NB4 (cell line): Measurements from ENCODE around the gene IQCK.

Experiments used
- DNase-seq: peaks from one replicate; pipeline ENCODE4 v3.0.0; 2010; ENCODE audit warnings: low read depth
- H3K4me3 ChIP-seq: one replicate; pipeline ENCODE4 v1.5.1; 2011; ENCODE audit warnings: mild to moderate bottlenecking, low read depth, low read length, moderate library complexity
- MYC ChIP-seq: IDR thresholded peaks from 2 replicates; pipeline ENCODE4 v1.6.1; 2011; ENCODE audit warnings: low read depth, low read length
- POLR2A ChIP-seq: IDR thresholded peaks from 2 replicates; pipeline ENCODE4 v1.6.1; 2011; ENCODE audit warnings: mild to moderate bottlenecking; ENCODE audit not compliant: insufficient read length; ENCODE audit errors: extremely low read depth
- TF ChIP-seq, protein P1 (sequence below): IDR thresholded peaks from 2 replicates; pipeline ENCODE4 v1.6.1; 2011; ENCODE audit warnings: low read depth, low read length
- TF ChIP-seq, protein P2 (sequence below): IDR thresholded peaks from one replicate; pipeline ENCODE4 v1.5.1; 2012; ENCODE audit warnings: low read depth, low read length

IQCK gene

DNA sequence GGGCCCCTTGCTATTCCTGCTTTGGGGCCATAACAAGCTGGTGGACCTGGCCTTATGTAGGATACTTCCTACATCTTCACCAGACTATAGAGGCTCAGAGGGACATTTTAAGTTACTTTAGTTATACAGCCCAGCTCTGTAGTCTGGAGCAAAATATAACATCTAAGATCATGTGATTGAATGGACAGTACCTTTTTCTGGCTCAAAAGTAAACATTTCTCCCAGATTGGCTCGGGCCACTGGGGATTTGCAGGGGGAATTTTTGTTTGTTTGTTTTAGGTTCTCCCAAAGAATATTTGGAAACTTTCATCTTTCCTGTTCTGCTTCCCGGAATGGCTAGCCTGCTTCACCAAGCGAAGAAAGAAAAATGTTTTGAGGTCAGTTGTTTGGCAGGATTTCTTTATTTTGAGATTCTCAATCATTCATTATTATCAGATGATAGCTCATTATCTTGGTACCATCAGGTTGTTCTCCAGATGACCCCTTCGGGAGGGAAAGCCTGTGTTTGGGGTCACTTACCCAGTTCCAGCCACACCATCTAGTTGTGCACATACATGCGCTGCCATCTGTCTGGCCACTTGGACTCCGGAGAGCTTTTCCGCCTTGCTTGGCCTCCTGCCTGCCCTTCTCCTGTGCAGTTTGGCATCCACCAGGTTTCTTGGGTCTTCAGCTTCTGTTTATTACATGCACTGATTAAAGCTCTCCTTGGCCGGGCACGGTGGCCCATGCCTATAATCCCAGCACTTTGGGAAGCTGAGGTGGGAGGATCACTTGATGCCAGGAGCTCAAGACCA, 17.2 kb downstream of the IQCK start:
- no peak for DNase-seq

DNA sequence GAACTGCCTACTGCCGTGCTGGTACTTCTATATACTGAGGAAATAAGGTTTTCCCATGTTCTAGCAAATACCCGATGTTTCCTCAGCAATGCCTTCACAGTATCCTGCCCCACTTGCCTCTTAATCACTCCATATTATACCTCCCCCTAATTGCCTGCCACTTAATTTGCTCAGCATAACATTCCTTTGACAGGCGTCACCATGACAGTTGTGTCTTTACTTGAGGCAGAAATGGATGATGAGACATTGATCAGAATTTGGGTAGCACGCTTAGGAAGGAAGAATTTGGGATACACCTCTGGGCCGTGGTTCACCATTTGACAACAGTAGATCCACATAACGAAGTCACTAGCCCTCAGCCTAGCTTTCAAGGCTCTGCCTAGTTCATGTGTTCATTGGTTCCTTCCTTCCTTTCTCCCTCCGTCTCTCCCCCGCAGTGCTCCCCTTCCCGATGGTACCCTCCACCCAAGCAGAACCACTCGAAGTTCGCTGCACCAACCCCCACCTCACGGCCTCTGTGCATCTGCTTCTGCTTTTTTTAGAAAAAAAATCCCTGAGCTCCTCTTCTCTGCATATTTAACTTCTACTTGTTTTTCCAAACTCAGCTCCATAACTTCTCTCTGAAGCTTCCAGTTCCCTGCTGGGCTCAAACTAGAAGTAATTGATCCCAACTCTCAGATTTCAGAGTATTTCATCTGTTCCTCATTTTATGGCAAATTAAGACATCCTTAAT, 19.4 kb downstream of the IQCK start:
- H3K4me3 ChIP-seq: no peak overlapping the region
- no peak for DNase-seq
- TF ChIP-seq, protein P1, sequence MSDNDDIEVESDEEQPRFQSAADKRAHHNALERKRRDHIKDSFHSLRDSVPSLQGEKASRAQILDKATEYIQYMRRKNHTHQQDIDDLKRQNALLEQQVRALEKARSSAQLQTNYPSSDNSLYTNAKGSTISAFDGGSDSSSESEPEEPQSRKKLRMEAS: no peak
- TF ChIP-seq POLR2A (no peak), MYC (no peak)
- TF ChIP-seq, protein P2, sequence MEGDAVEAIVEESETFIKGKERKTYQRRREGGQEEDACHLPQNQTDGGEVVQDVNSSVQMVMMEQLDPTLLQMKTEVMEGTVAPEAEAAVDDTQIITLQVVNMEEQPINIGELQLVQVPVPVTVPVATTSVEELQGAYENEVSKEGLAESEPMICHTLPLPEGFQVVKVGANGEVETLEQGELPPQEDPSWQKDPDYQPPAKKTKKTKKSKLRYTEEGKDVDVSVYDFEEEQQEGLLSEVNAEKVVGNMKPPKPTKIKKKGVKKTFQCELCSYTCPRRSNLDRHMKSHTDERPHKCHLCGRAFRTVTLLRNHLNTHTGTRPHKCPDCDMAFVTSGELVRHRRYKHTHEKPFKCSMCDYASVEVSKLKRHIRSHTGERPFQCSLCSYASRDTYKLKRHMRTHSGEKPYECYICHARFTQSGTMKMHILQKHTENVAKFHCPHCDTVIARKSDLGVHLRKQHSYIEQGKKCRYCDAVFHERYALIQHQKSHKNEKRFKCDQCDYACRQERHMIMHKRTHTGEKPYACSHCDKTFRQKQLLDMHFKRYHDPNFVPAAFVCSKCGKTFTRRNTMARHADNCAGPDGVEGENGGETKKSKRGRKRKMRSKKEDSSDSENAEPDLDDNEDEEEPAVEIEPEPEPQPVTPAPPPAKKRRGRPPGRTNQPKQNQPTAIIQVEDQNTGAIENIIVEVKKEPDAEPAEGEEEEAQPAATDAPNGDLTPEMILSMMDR: no peak

More for the DNA sequence above, 17.2 kb downstream of the IQCK start:
- TF ChIP-seq, protein P2: no peak
- no peak for TF ChIP-seq POLR2A
- no peak for TF ChIP-seq MYC
- TF ChIP-seq, protein P1: no peak
- H3K4me3 ChIP-seq: no peak overlapping the region

DNA sequence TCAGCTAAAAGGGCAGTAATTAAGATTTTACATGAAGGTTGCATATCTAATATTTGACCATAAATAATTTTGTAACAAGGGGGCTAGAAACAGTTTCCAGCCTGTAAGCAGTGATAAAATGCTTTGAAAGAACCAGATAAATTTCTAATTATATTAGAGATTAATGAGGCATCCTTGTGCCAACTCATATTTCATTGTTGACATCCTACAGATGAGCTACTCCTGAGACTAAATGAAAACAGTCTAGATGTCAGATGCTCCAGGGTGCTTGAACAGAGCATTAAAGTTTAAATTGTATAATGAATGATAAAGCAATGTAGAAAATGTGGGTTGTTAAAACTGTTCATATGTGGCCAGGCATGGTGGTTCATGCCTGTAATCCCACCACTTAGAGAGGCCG, 23.3 kb downstream of the IQCK start:
- no peak for TF ChIP-seq MYC
- TF ChIP-seq POLR2A: no peak
- TF ChIP-seq, protein P1: no peak
- TF ChIP-seq, protein P2: no peak
- no peak overlapping the region for H3K4me3 ChIP-seq
- DNase-seq: no peak

DNA sequence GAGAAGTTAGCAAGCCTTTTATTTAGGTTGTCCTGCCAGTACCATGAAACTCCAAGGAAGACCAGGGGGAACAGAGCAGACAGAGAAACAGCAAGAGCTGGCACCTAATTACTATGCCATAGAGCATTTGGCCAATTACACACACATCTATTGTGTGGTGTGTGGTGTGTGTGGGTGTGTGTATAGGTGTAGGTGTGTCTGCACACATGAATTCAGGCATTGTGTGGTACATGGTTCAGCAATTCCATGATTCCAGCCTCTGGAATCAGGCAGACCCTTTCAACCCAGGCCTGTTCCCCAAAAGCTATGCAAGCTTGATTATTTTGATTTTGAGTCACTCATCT, 25.7 kb downstream of the IQCK start:
- H3K4me3 ChIP-seq: no peak overlapping the region
- TF ChIP-seq, protein P1: no peak
- TF ChIP-seq POLR2A: no peak
- TF ChIP-seq, protein P2: no peak
- no peak for TF ChIP-seq MYC
- no peak for DNase-seq

DNA sequence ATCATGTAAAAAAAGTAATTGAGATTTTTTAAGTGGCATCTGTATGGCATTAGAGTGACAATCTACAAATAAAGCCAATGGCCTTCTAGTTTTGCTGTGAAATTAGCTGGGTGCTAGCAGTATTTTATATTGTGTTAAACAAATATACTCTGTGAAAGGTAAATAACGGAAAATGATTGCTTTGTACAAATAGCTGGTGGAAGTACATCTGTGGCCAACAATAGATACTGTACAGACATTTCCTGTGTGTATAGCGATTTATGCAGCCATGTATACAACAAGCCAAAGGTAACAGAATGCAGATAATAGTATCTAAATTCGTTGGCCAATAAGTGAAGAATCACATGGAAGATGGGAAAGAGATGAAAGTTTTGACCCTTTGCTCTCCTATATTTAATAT, 26.6 kb downstream of the IQCK start:
- no peak for DNase-seq
- TF ChIP-seq, protein P2: no peak
- no peak for TF ChIP-seq MYC
- TF ChIP-seq, protein P1: no peak
- TF ChIP-seq POLR2A: no peak
- H3K4me3 ChIP-seq: no peak overlapping the region
